Astrocyte (in vitro differentiated cells and primary cell): ENCODE data around the gene NUDT16L1. TPM values are rescaled to one million over a fixed set of nuclear protein-coding genes. Genes with fewer than 3 reads are reported as not detected.
A peak's percentile ranks its signal among the peaks of the same experiment; 100 is the strongest.
"Not testable (repeated sequence)": the region's sequence is repeated elsewhere in the genome, so short reads cannot be mapped to it uniquely, and the experiment has no call there.

ENCODE experiments used
- DNase-seq: peaks from one replicate; pipeline ENCODE4 v3.0.0-alpha.2; 2010; ENCODE audit warnings: low read depth
- FAIRE-seq: peaks from 2 replicates; lab custom pipeline; 2011; peaks lifted over from hg19 to GRCh38; lab: Jason Lieb, UNC
- H2AFZ ChIP-seq: 2 replicates; pipeline ENCODE4 v1.6.0; 2012; ENCODE audit warnings: low read depth, low read length, inconsistent platforms
- H3K27ac ChIP-seq: 2 replicates; pipeline ENCODE4 v1.5.1; 2011; ENCODE audit warnings: low read depth, low read length, inconsistent platforms
- H3K27me3 ChIP-seq: 2 replicates; pipeline ENCODE4 v1.6.0; 2011; ENCODE audit warnings: low read length, inconsistent platforms; ENCODE audit not compliant: insufficient read depth
- H3K36me3 ChIP-seq: 2 replicates; pipeline ENCODE4 v1.5.1; 2011; ENCODE audit warnings: low read length, inconsistent platforms; ENCODE audit not compliant: insufficient read depth
- H3K4me1 ChIP-seq: 2 replicates; pipeline ENCODE4 v1.5.1; 2011; ENCODE audit warnings: low read length, inconsistent platforms; ENCODE audit not compliant: insufficient read depth
- H3K4me2 ChIP-seq: 2 replicates; pipeline ENCODE4 v1.6.0; 2012; ENCODE audit warnings: low read length, inconsistent platforms
- H3K4me3 ChIP-seq: 2 replicates; pipeline ENCODE4 v1.5.1; 2011; ENCODE audit warnings: low read depth, mild to moderate bottlenecking, low read length, inconsistent platforms; ENCODE audit not compliant: insufficient read depth
- H3K79me2 ChIP-seq: 2 replicates; pipeline ENCODE4 v1.6.0; 2012; ENCODE audit warnings: mild to moderate bottlenecking, low read length, inconsistent platforms; ENCODE audit not compliant: insufficient read depth
- H3K9ac ChIP-seq: 2 replicates; pipeline ENCODE4 v1.6.0; 2012; ENCODE audit warnings: mild to moderate bottlenecking, low read length, inconsistent platforms
- H3K9me3 ChIP-seq: 2 replicates; pipeline ENCODE4 v1.5.1; 2012; ENCODE audit warnings: low read depth, mild to moderate bottlenecking, low read length, inconsistent platforms; ENCODE audit not compliant: insufficient read depth
- H4K20me1 ChIP-seq: 2 replicates; pipeline ENCODE4 v1.6.0; 2012; ENCODE audit warnings: low read length, inconsistent platforms; ENCODE audit not compliant: insufficient read depth
- H3K27ac Mint-ChIP-seq: one replicate; pipeline ENCODE4 v1.8.0; 2021; ENCODE audit warnings: mild to moderate bottlenecking, mixed read lengths; ENCODE audit not compliant: unreplicated experiment
- H3K27me3 Mint-ChIP-seq: one replicate; pipeline ENCODE4 v1.8.0; 2021; ENCODE audit warnings: low read depth, mixed read lengths; ENCODE audit not compliant: unreplicated experiment
- H3K36me3 Mint-ChIP-seq: one replicate; pipeline ENCODE4 v1.8.0; 2021; ENCODE audit warnings: low read depth, mixed read lengths; ENCODE audit not compliant: unreplicated experiment
- H3K4me1 Mint-ChIP-seq: one replicate; pipeline ENCODE4 v1.8.0; 2021; ENCODE audit warnings: low read depth, mixed read lengths; ENCODE audit not compliant: unreplicated experiment
- H3K4me3 Mint-ChIP-seq: one replicate; pipeline ENCODE4 v1.8.0; 2021; ENCODE audit warnings: mild to moderate bottlenecking, moderate library complexity, mixed read lengths; ENCODE audit not compliant: unreplicated experiment
- H3K9me3 Mint-ChIP-seq: one replicate; pipeline ENCODE4 v1.8.0; 2021; ENCODE audit warnings: mild to moderate bottlenecking, mixed read lengths; ENCODE audit not compliant: unreplicated experiment
- CTCF ChIP-seq: IDR thresholded peaks from 2 replicates; pipeline ENCODE4 v1.5.1; 2011; ENCODE audit warnings: low read depth, mild to moderate bottlenecking, inconsistent platforms, low read length, moderate library complexity; ENCODE audit not compliant: insufficient read depth
- EZH2 ChIP-seq: IDR thresholded peaks from 2 replicates; pipeline ENCODE4 v1.6.1; 2012; ENCODE audit warnings: mild to moderate bottlenecking, low read length, inconsistent platforms; ENCODE audit not compliant: insufficient read depth
- total RNA-seq: library from RNA; stranded (reverse); gene quantifications from 2 replicates; pipeline ENCODE4 v1.2.1, GENCODE V29; 2021

NUDT16L1 gene
- total RNA-seq, 1 donor from 2014 or later = 42.2 TPM

DNA sequence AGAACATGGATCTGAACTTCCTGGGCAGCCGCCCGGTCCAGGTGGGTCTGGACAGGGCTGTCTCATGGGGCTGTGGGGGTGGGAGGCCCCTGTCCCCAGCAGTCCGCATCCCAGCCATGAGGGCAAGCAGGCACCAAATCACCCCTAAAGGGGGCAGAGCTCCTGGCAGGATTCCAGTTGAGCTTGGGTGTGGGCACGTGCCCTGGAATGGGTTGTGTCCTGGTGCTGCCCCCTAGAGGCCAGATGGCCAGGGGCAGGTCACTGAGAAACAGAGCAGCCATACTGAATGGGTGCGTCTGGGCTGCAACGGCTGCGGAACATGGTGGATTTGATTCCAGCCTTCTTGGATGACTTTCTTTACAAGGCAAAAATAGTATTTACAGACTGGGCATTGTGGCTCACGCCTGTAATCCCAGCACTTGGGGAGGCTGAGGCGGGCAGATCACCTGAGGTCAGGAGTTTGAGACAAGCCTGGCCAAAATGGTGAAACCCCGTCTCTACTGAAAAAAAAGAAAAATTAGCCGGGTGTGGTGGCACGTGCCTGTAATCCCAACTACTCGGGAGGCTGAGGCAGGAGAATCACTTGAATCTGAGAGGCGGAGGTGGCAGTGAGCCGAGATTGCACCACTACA lies 42.8 kb upstream of the NUDT16L1 start:
- peaks cover 46% of the 10 kb centered on the region for H3K79me2 ChIP-seq
- H3K4me3 Mint-ChIP-seq, FAIRE-seq: not testable (repeated sequence)

GRCh38 chr16:4651827-4652226 lies 41.5 kb upstream of the NUDT16L1 start:
- H3K27me3 Mint-ChIP-seq = no peaks in the 10 kb centered on the region
- Histone ChIP-seq H3K79me2 (peaks cover 40% of the 10 kb centered on the region), H3K27me3 (no peaks in the 10 kb centered on the region), H3K9me3 (no peaks in the 10 kb centered on the region), H3K36me3 (peaks cover 6% of the 10 kb centered on the region), H2AFZ (no peak overlapping the region), H3K27ac (no peak overlapping the region), H4K20me1 (peaks cover 78% of the 10 kb centered on the region), H3K4me3 (no peak overlapping the region), H3K4me2 (no peak overlapping the region), H3K4me1 (no peaks in the 10 kb centered on the region), H3K9ac (no peak overlapping the region)
- no peak for DNase-seq
- no peak overlapping the region for H3K4me3 Mint-ChIP-seq
- no peak for FAIRE-seq
- H3K36me3 Mint-ChIP-seq = peaks cover 25% of the 10 kb centered on the region
- no peaks in the 10 kb centered on the region for H3K9me3 Mint-ChIP-seq
- H3K27ac Mint-ChIP-seq = no peak overlapping the region
- H3K4me1 Mint-ChIP-seq = no peaks in the 10 kb centered on the region
- TF ChIP-seq CTCF (no peak), EZH2 (no peak)

More for the DNA sequence above, 42.8 kb upstream of the NUDT16L1 start:
- H3K4me2 ChIP-seq, H3K36me3 ChIP-seq, H3K27ac Mint-ChIP-seq, DNase-seq, H2AFZ ChIP-seq, H3K27me3 ChIP-seq, H3K27me3 Mint-ChIP-seq, H3K9ac ChIP-seq, H3K9me3 ChIP-seq, H3K4me1 ChIP-seq, H3K4me1 Mint-ChIP-seq, H3K4me3 ChIP-seq, H3K27ac ChIP-seq, H3K9me3 Mint-ChIP-seq: not testable (repeated sequence)
- H3K36me3 Mint-ChIP-seq = peaks cover 24% of the 10 kb centered on the region
- H4K20me1 ChIP-seq = peaks cover 81% of the 10 kb centered on the region
- TF ChIP-seq CTCF = peak; percentile 45

DNA sequence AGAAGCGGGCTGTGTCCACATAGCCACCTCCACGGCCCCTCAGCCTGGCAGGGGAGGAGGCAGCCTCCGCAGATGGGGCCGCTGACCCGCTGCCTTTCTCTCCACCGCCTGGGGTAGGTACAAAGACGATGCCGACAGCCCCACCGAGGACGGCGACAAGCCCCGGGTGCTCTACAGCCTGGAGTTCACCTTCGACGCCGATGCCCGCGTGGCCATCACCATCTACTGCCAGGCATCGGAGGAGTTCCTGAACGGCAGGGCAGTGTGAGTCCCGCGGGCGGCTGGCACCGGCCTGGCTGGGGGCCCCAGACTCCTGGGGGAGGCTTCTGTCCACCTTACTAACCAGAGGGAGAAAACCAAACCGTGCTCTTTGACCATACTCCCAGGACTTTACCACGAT lies 40.8 kb upstream of the NUDT16L1 start:
- TF ChIP-seq CTCF (no peak), EZH2 (no peak)
- H3K4me1 ChIP-seq = no peaks in the 10 kb centered on the region
- H2AFZ ChIP-seq = no peak overlapping the region
- peaks cover 6% of the 10 kb centered on the region for H3K36me3 ChIP-seq
- no peak overlapping the region for H3K4me3 ChIP-seq
- no peak overlapping the region for H3K9ac ChIP-seq
- no peak overlapping the region for H3K27ac Mint-ChIP-seq
- no peak overlapping the region for H3K4me3 Mint-ChIP-seq
- no peak overlapping the region for H3K4me2 ChIP-seq
- no peaks in the 10 kb centered on the region for H3K9me3 Mint-ChIP-seq
- no peak overlapping the region for H3K27ac ChIP-seq
- no peak for FAIRE-seq
- no peaks in the 10 kb centered on the region for H3K27me3 ChIP-seq
- no peaks in the 10 kb centered on the region for H3K27me3 Mint-ChIP-seq
- H3K79me2 ChIP-seq = peaks cover 33% of the 10 kb centered on the region
- H3K9me3 ChIP-seq = no peaks in the 10 kb centered on the region
- DNase-seq = no peak
- peaks cover 71% of the 10 kb centered on the region for H4K20me1 ChIP-seq
- peaks cover 22% of the 10 kb centered on the region for H3K36me3 Mint-ChIP-seq
- no peaks in the 10 kb centered on the region for H3K4me1 Mint-ChIP-seq
